Testis (tissue), 3 donors: ENCODE data around the gene TP73. TPM values are rescaled to one million over a fixed set of nuclear protein-coding genes. Genes with fewer than 3 reads are reported as not detected.

Source experiments
- DNase-seq: peaks from one replicate; pipeline ENCODE4 v3.0.0-alpha.2; 2019
- H3K27ac ChIP-seq, 2 donors: fragments of 200-600 bp; sonication (generic); one replicate each; pipeline ENCODE4 v1.5.1; 2019
- H3K27me3 ChIP-seq: fragments of 200-600 bp; sonication (generic); one replicate; pipeline ENCODE4 v1.5.1; 2019
- H3K36me3 ChIP-seq: fragments of 200-600 bp; sonication (generic); one replicate; pipeline ENCODE4 v1.5.1; 2017; ENCODE audit warnings: low read depth; ENCODE audit errors: missing control alignments
- H3K4me1 ChIP-seq: fragments of 200-600 bp; sonication (generic); one replicate; pipeline ENCODE4 v1.5.1; 2019
- H3K4me3 ChIP-seq, 2 donors: fragments of 200-600 bp; sonication (generic); one replicate each; pipeline ENCODE4 v1.5.1; 2017 to 2019
- H3K9me3 ChIP-seq: fragments of 200-600 bp; sonication (generic); one replicate; pipeline ENCODE4 v1.5.1; 2017
- POLR2A ChIP-seq: fragments of 450-650 bp; IDR thresholded peaks from one replicate; pipeline ENCODE4 v1.6.1; 2017; ENCODE audit warnings: antibody characterized with exemption, mild to moderate bottlenecking, moderate library complexity
- WGBS, 2 donors: methylation state at CpG; one replicate each; pipeline ENCODE4 v1.1.5; 2018; 5-methylcytosine and 5-hydroxymethylcytosine counted together
- intact Hi-C: fragments of 100-400 bp; cut with DNase I; formaldehyde crosslinking; loops from one replicate; pipeline ENCODE4 v1.15.1; 2023; ENCODE audit warnings: low total_unique reads
- polyA plus RNA-seq: library from polyadenylated mRNA; stranded (reverse); fragments of 350-450 nt; fragmentation: Illumina TruSeq; extraction: RNeasy Lipid Tissue Mini Kit (QIAGEN cat#74804); gene quantifications from one replicate; pipeline ENCODE4 v1.2.3, GENCODE V29; 2014; ENCODE audit warnings: low read depth, low replicate concordance; ENCODE audit not compliant: insufficient read depth
- total RNA-seq, 2 donors: library from RNA; depleted of rRNA; stranded (reverse); fragments of >200 nt; gene quantifications; one replicate each; pipeline ENCODE4 v1.2.3, GENCODE V29; 2016
- TF ChIP-seq, protein P1 (sequence below), 3 experiments: fragments of 450-650 bp in 2 of 3; fragments of 200-600 bp in 1 of 3; sonication (generic) in 1 of 3; IDR thresholded peaks; one replicate each; pipeline ENCODE4 v1.5.1; 2016 to 2019; ENCODE audit warnings: antibody characterized with exemption in 3 of 3, mild to moderate bottlenecking in 2 of 3, moderate library complexity in 1 of 3

Gene TP73
- total and polyA plus RNA-seq, 3 donors from 2014 or later, result 1.3 to 2.2 (median 1.5) TPM

- peaks cover 21% of the 10 kb centered on the region for H3K4me1 ChIP-seq
- H3K4me3 ChIP-seq, result no peak overlapping the region
- H3K9me3 ChIP-seq, result no peaks in the 10 kb centered on the region
- no peaks in the 10 kb centered on the region for H3K27me3 ChIP-seq
- WGBS, 2 donors, result 85 to 93% methylated on average over 10 to 24 of the region's 24 CpGs
- no peaks in the 10 kb centered on the region for H3K36me3 ChIP-seq
- DNase-seq, result no peak
- no peak for TF ChIP-seq POLR2A
- TF ChIP-seq, protein P1, sequence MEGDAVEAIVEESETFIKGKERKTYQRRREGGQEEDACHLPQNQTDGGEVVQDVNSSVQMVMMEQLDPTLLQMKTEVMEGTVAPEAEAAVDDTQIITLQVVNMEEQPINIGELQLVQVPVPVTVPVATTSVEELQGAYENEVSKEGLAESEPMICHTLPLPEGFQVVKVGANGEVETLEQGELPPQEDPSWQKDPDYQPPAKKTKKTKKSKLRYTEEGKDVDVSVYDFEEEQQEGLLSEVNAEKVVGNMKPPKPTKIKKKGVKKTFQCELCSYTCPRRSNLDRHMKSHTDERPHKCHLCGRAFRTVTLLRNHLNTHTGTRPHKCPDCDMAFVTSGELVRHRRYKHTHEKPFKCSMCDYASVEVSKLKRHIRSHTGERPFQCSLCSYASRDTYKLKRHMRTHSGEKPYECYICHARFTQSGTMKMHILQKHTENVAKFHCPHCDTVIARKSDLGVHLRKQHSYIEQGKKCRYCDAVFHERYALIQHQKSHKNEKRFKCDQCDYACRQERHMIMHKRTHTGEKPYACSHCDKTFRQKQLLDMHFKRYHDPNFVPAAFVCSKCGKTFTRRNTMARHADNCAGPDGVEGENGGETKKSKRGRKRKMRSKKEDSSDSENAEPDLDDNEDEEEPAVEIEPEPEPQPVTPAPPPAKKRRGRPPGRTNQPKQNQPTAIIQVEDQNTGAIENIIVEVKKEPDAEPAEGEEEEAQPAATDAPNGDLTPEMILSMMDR (IDR thresholded peaks at IDR 0.05), result no peak
- H3K27ac ChIP-seq, result no peak overlapping the region
- intact Hi-C loops, result no loop called here
Observed at GRCh38 chr1:3742439-3743298, 90.4 kb downstream of the TP73 start.

DNA sequence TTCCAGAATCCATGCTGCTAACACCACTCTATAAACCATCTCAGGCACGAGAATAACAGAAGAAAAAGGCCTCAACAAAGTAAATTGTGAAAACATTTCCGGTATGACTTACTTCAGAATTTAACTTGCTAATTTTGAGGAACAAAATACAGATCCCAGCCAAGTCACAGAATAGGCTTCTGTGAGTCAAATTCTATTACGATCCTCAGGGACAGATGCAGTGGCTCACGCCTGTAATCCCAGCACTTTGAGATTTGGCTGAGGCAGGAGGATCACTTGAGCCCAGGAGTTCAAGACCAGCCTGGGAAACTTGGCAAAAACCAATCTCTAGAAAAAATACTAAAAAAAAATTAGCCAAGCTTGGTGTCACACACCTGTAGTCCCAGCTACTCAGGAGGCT lies 91.1 kb downstream of the TP73 start:
- no peak for DNase-seq
- H3K4me1 ChIP-seq, result peaks cover 28% of the 10 kb centered on the region
- no peaks in the 10 kb centered on the region for H3K9me3 ChIP-seq
- no peak for TF ChIP-seq POLR2A
- TF ChIP-seq, protein P1 (IDR thresholded peaks at IDR 0.05), result no peak
- no peaks in the 10 kb centered on the region for H3K27me3 ChIP-seq
- H3K36me3 ChIP-seq, result no peaks in the 10 kb centered on the region
- 76% methylated on average over 4 of the region's 4 CpGs for WGBS, 2 donors
- no peak overlapping the region for H3K4me3 ChIP-seq
- no peak overlapping the region for H3K27ac ChIP-seq
- intact Hi-C loops, result no loop called here

- H3K36me3 ChIP-seq, result no peaks in the 10 kb centered on the region
- H3K27me3 ChIP-seq, result no peaks in the 10 kb centered on the region
- TF ChIP-seq, protein P1 (IDR thresholded peaks at IDR 0.05), result no peak
- no peak for TF ChIP-seq POLR2A
- H3K4me3 ChIP-seq, result no peak overlapping the region
- intact Hi-C loops, result no loop called here
- no peak for DNase-seq
- H3K27ac ChIP-seq, result no peak overlapping the region
- H3K9me3 ChIP-seq, result no peaks in the 10 kb centered on the region
- 95% methylated on average over 12 of the region's 12 CpGs for WGBS, 2 donors
- peaks cover 32% of the 10 kb centered on the region for H3K4me1 ChIP-seq
Observed at GRCh38 chr1:3743826-3744225, 91.5 kb downstream of the TP73 start.

- Histone ChIP-seq H3K36me3 (no peaks in the 10 kb centered on the region), H3K27me3 (no peaks in the 10 kb centered on the region), H3K4me3 (no peak overlapping the region), H3K4me1 (peaks cover 32% of the 10 kb centered on the region), H3K9me3 (no peaks in the 10 kb centered on the region), H3K27ac (no peak overlapping the region)
- no peak for DNase-seq
- intact Hi-C loops, result no loop called here
- TF ChIP-seq, protein P1 (IDR thresholded peaks at IDR 0.05), result no peak
- TF ChIP-seq POLR2A, result no peak
- WGBS, 2 donors, result 96 to 100% methylated on average over 2 to 10 of the region's 10 CpGs
Observed at GRCh38 chr1:3744646-3745045, 92.3 kb downstream of the TP73 start.

- no peak for DNase-seq
- H3K27ac ChIP-seq, result no peak overlapping the region
- H3K4me1 ChIP-seq, result peaks cover 32% of the 10 kb centered on the region
- TF ChIP-seq, protein P1 (IDR thresholded peaks at IDR 0.05), result no peak
- TF ChIP-seq POLR2A, result no peak
- no peak overlapping the region for H3K4me3 ChIP-seq
- H3K36me3 ChIP-seq, result no peaks in the 10 kb centered on the region
- no peaks in the 10 kb centered on the region for H3K27me3 ChIP-seq
- intact Hi-C loops, result no loop called here
- WGBS, 2 donors, result 90 to 91% methylated on average over 12 of the region's 12 CpGs
- H3K9me3 ChIP-seq, result no peaks in the 10 kb centered on the region
Observed at GRCh38 chr1:3745071-3745470, 92.8 kb downstream of the TP73 start.
